ENCODE data around the gene HCRT. TPM values are rescaled to one million over a fixed set of nuclear protein-coding genes. Genes with fewer than 3 reads are reported as not detected.
"Not testable (repeated sequence)": the region's sequence is repeated elsewhere in the genome, so short reads cannot be mapped to it uniquely, and the experiment has no call there.

HCRT gene
- total RNA-seq, 1 donor from 2014 or later, result not detected

- DNase-seq, result no peak
Measured at GRCh38 chr17:42197564-42198156, 12.4 kb upstream of the HCRT start.

GRCh38 chr17:42193969-42194899 lies 9.0 kb upstream of the HCRT start, which contains the start of gene GHDC:
Gene GHDC, minus strand, starts transcription at chr17:42194494. Its CDS starts 913 bp downstream, at chr17:42193581.
- DNase-seq, result peak; percentile 80

- DNase-seq, result no peak
Measured at GRCh38 chr17:42193216-42193968, 8.1 kb upstream of the HCRT start.

GRCh38 chr17:42192189-42193126 lies 7.2 kb upstream of the HCRT start:
- DNase-seq, result no peak

GRCh38 chr17:42191275-42191608 lies 6.0 kb upstream of the HCRT start:
- DNase-seq, result no peak

GRCh38 chr17:42190491-42191274 lies 5.4 kb upstream of the HCRT start:
- DNase-seq, result no peak

- DNase-seq, result no peak
Measured at GRCh38 chr17:42189651-42189965, 4.4 kb upstream of the HCRT start.

GRCh38 chr17:42188749-42189650 lies 3.7 kb upstream of the HCRT start:
- no peak for DNase-seq

- DNase-seq, result no peak
Measured at GRCh38 chr17:42187833-42188232, 2.6 kb upstream of the HCRT start.

GRCh38 chr17:42186191-42186590 lies 939 bp upstream of the HCRT start:
- DNase-seq, result not testable (repeated sequence)

GRCh38 chr17:42185621-42185930 lies 324 bp upstream of the HCRT start:
- no peak for DNase-seq

- peak; percentile 83 for DNase-seq
Measured at GRCh38 chr17:42183741-42184711, 1.2 kb downstream of the HCRT start.

GRCh38 chr17:42182927-42183734 lies 2.1 kb downstream of the HCRT start:
- DNase-seq, result peak; percentile 59

- DNase-seq, result no peak
Measured at GRCh38 chr17:42181851-42182207, 3.4 kb downstream of the HCRT start.

- DNase-seq, result peak; percentile 88
Measured at GRCh38 chr17:42180922-42181850, 4.1 kb downstream of the HCRT start, which contains the start of gene KCNH4. Gene KCNH4, minus strand, starts transcription at chr17:42181142. Its CDS starts 197 bp downstream, at chr17:42180945.

- no peak for DNase-seq
Measured at GRCh38 chr17:42180411-42180921, 4.8 kb downstream of the HCRT start.

GRCh38 chr17:42179911-42180410 lies 5.3 kb downstream of the HCRT start:
- peak; percentile 62 for DNase-seq
